Esophagus muscularis mucosa (tissue), 3 donors: Measurements from ENCODE around the gene CILP2.

Source experiments
- CTCF ChIP-seq, 3 experiments: fragments of 200-600 bp in 2 of 3; fragments of 450-650 bp in 1 of 3; sonication (generic) in 2 of 3; IDR thresholded peaks; one replicate each; pipeline ENCODE4 v1.5.1; 2017 to 2019; ENCODE audit warnings: antibody characterized with exemption in 3 of 3, mild to moderate bottlenecking in 2 of 3, moderate library complexity in 1 of 3
- POLR2A ChIP-seq: fragments of 450-650 bp; IDR thresholded peaks from one replicate; pipeline ENCODE4 v1.6.1; 2017; ENCODE audit warnings: antibody characterized with exemption, moderate library complexity, mild to moderate bottlenecking, low read depth

DNA sequence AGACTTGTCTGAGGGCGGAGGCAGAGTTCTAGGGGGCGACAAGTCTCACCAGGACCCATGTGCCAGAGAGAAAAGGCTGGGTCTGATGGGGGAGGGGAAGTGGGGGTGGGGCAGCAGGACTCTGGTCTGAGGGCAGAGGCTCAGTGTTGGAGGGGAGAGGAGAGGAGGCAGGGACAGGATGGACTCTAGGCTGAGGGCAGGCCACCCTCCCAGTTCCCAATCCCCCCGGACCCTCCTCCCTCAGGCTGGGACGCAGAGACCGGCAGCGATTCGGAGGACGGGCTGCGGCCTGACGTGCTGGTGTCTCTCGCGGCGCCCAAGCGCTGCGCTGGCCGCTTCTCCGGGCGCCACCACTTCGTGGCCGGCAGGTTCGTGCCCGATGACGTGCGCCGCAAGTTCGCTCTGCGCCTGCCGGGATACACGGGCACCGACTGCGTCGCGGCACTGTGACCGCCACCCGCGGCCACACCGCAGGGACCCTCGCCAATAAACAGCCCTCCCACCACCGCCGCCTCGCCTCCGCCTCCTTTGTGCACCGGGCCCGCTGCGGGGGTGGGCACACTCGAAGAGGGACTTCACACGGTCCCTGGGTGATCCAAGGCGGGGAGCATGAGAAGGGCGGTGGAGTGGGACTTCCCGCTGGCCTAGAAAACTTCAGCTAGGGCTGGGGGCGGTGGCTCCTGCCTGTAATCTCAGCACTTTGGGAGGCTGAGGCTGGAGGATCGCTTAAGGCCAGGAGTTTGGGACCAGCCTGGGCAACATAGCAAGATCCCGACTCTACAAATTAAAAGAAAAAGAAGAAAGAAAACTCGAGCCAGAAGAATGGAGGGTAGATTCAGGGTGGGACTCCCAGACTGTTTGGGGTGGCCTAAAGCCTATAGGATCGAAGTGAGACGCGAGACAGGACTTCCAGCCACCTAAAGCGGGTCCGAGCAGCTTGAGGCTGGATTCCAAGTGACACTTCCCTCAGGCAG, 703 bp upstream of the CILP2 start:
- TF ChIP-seq POLR2A (no peak), CTCF (IDR thresholded peaks at IDR 0.05) (no peak)
